PC-3 (cell line): ENCODE results near the gene ARHGDIB.

Experiments used
- EZH2phosphoT487 ChIP-seq: fragments of 300-600 bp; sonication (generic); IDR thresholded peaks from 2 replicates; pipeline ENCODE4 v1.6.1; 2018; ENCODE audit warnings: mild to moderate bottlenecking, antibody characterized with exemption, low read length, borderline replicate concordance
- TF ChIP-seq, protein P1 (sequence below): fragments of 300-600 bp; sonication (generic); conservative IDR thresholded peaks from 2 replicates; pipeline ENCODE4 v1.5.1; 2017; ENCODE audit warnings: antibody characterized with exemption, low read depth, mild to moderate bottlenecking, low read length

DNA sequence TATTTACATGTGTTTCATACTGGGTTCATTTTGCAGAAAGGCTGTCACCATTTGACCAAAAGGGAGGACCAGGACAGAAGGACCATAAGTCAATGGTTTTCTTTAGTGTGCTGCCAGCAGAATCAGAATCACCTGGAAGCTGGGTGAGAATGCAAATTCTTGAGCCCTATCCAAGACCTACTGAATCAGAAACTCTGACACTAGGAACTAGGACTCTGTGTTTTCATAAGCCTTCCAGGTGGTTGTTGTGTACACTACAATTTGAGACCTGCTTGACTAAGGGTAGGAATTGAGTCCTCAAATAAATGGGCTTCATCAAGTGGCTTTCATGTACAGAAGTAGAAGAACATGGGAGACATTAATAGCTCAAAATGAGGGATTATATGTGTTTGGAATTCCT, 43.7 kb upstream of the ARHGDIB start:
- TF ChIP-seq, protein P1, sequence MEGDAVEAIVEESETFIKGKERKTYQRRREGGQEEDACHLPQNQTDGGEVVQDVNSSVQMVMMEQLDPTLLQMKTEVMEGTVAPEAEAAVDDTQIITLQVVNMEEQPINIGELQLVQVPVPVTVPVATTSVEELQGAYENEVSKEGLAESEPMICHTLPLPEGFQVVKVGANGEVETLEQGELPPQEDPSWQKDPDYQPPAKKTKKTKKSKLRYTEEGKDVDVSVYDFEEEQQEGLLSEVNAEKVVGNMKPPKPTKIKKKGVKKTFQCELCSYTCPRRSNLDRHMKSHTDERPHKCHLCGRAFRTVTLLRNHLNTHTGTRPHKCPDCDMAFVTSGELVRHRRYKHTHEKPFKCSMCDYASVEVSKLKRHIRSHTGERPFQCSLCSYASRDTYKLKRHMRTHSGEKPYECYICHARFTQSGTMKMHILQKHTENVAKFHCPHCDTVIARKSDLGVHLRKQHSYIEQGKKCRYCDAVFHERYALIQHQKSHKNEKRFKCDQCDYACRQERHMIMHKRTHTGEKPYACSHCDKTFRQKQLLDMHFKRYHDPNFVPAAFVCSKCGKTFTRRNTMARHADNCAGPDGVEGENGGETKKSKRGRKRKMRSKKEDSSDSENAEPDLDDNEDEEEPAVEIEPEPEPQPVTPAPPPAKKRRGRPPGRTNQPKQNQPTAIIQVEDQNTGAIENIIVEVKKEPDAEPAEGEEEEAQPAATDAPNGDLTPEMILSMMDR = no peak
- TF ChIP-seq EZH2phosphoT487 = no peak
